Stomach smooth muscle (tissue), 2 donors: ENCODE data around the gene KLHL29.

Source experiments
- H3K27ac ChIP-seq: one replicate; pipeline ENCODE4 v1.7.0; 2013; ENCODE audit warnings: mild to moderate bottlenecking, low read length, inconsistent platforms
- H3K27me3 ChIP-seq, 2 donors: one replicate each; pipeline ENCODE4 v1.7.0; 2013; ENCODE audit warnings: low read length in 2 of 2; ENCODE audit not compliant: insufficient read depth in 2 of 2, control insufficient read depth in 1 of 2
- H3K36me3 ChIP-seq, 2 donors: one replicate each; pipeline ENCODE4 v1.7.0; 2013; ENCODE audit warnings: low read length in 2 of 2; ENCODE audit not compliant: control insufficient read depth in 2 of 2, insufficient read depth in 2 of 2
- H3K4me1 ChIP-seq: one replicate; pipeline ENCODE4 v1.7.0; 2013; ENCODE audit warnings: low read length; ENCODE audit not compliant: control insufficient read depth, insufficient read depth
- H3K4me3 ChIP-seq, 2 donors: one replicate each; pipeline ENCODE4 v1.7.0; 2013; ENCODE audit warnings: low read length in 2 of 2
- H3K9ac ChIP-seq, 2 donors: one replicate each; pipeline ENCODE4 v1.7.0; 2013; ENCODE audit warnings: low read length in 2 of 2, mild to moderate bottlenecking in 1 of 2
- H3K9me3 ChIP-seq, 2 donors: one replicate each; pipeline ENCODE4 v1.7.0; 2013; ENCODE audit warnings: low read length in 2 of 2; ENCODE audit not compliant: control insufficient read depth in 2 of 2
- donor health status: healthy.
- donor health status: Pancreatic carcinoma.

KLHL29 gene

DNA sequence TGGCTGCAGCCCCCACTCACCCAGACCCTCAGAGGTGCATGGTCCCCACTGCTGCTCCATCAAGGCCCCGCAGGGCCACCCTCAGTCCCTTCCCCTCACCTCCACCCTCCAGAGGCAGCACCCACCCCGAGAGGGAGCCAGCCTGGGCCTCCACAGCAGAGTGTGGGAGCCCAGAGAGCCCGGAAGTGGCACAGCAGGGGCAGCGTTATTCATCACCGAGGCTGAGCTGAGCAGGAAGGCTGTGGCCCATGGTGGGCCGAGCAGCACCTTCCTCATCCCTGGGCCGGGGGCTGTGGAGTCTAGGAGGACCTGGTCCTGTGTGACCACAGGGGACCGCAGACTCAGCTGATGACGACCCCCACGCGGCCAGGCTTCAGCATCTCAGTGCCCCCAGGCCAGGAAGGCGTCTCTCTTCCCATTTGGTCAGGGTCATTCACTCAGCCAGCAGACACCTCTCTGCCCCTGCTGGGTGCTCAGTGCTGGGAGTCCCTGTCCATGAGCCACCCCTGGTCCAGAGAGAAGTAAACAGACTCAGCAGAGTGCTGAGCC lies 283.9 kb downstream of the KLHL29 start:
- no peaks in the 10 kb centered on the region for H3K27me3 ChIP-seq
- H3K27ac ChIP-seq = peak overlapping the region; percentile 77
- peaks cover 5 to 6% of the 10 kb centered on the region in 2 donors for H3K36me3 ChIP-seq
- no peaks in the 10 kb centered on the region for H3K9me3 ChIP-seq
- H3K4me1 ChIP-seq = peaks cover 25% of the 10 kb centered on the region
- no peak overlapping the region for H3K4me3 ChIP-seq
- H3K9ac ChIP-seq = peak overlapping the region in 1 of 2 donors; percentile 62

DNA sequence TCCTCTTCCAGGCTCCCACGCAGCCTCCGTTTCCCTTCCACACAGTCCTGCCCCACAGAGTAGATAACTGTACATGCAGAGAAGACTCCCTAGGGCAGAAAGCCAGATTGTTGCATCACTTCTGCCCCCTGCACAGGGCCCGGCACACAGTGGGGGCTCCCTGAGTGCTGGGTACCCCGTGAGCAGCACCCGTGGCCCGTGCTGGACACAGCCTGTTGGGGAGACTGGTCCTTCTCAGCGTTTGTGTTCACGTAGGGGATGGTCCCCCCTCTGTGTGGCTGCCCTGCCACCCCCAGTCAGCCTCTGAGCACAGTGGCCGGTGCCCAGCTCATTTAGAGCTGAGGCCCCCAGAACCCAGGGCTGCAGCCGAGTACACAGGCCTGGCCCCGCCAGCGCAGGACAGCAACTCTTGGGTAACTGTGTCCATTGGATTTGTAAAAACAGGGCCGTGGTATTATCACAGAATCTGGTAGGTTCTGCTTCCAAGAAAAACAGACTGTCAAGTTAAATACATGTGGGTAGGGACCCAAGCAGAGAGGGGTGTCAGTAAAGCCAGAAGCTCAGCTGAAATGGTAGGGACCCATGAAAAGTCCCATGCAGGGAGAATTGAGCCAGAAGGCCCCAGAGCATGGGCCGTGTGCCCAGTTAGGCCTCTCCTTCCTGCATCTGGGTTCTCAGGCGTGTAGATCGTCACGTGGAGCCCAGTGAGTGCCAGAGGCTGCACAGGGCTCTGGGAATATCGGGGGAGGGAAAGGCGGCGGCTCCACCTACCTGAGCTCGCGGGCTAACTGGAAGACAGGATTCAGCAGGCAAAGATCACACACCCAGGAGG lies 284.6 kb downstream of the KLHL29 start:
- Histone ChIP-seq H3K27me3 (no peaks in the 10 kb centered on the region), H3K9me3 (no peaks in the 10 kb centered on the region), H3K4me3 (peak overlapping the region; percentile 19 to 55), H3K36me3 (peaks cover 5 to 6% of the 10 kb centered on the region in 2 donors), H3K4me1 (peaks cover 21% of the 10 kb centered on the region), H3K27ac (peak overlapping the region; percentile 77), H3K9ac (peak overlapping the region; percentile 33 to 62)

GRCh38 chr2:23670245-23670592 lies 285.2 kb downstream of the KLHL29 start:
- peaks cover 21% of the 10 kb centered on the region for H3K4me1 ChIP-seq
- peak overlapping the region; percentile 77 for H3K27ac ChIP-seq

GRCh38 chr2:23673082-23673481 lies 288.1 kb downstream of the KLHL29 start:
- Histone ChIP-seq H3K4me1 (peaks cover 21% of the 10 kb centered on the region), H3K9ac (no peak overlapping the region), H3K4me3 (no peak overlapping the region), H3K27ac (no peak overlapping the region), H3K27me3 (no peaks in the 10 kb centered on the region), H3K9me3 (peaks cover 0 to under 1% of the 10 kb centered on the region in 2 donors), H3K36me3 (peaks cover 5 to 6% of the 10 kb centered on the region in 2 donors)

More at GRCh38 chr2:23670245-23670592, 285.2 kb downstream of the KLHL29 start:
- H3K9me3 ChIP-seq = no peaks in the 10 kb centered on the region
- no peaks in the 10 kb centered on the region for H3K27me3 ChIP-seq
- peaks cover 5 to 6% of the 10 kb centered on the region in 2 donors for H3K36me3 ChIP-seq
- H3K9ac ChIP-seq = peak overlapping the region in 1 of 2 donors; percentile 42
- H3K4me3 ChIP-seq = peak overlapping the region in 1 of 2 donors; percentile 55

GRCh38 chr2:23673830-23674679 lies 289.1 kb downstream of the KLHL29 start:
- Histone ChIP-seq H3K9ac (no peak overlapping the region), H3K4me1 (peaks cover 16% of the 10 kb centered on the region), H3K27me3 (no peaks in the 10 kb centered on the region), H3K36me3 (peaks cover 6% of the 10 kb centered on the region in 2 donors), H3K4me3 (no peak overlapping the region), H3K27ac (no peak overlapping the region), H3K9me3 (peaks cover 0 to 4% of the 10 kb centered on the region in 2 donors)

DNA sequence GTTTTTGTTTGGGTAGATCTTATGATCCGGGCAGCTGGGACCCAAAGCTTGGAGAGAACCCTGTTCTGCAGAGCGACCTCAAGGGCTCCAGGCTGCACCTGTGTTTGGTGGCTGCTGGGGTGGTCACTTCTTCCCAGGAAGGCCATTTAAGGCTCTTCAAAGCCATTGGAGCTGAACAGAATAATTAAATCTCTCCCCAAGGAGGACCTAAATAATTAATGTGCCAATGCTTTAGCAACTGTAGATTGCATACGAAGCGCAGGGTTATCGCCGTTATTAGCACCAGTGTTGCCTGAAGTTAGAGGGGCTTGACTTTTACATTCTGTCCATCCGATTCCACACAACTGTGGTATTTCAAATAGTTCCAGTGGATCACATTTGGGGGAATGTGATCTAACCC lies 290.5 kb downstream of the KLHL29 start:
- no peak overlapping the region for H3K9ac ChIP-seq
- H3K36me3 ChIP-seq = peaks cover 6% of the 10 kb centered on the region in 2 donors
- peaks cover 0 to 4% of the 10 kb centered on the region in 2 donors for H3K9me3 ChIP-seq
- no peaks in the 10 kb centered on the region for H3K27me3 ChIP-seq
- no peak overlapping the region for H3K4me3 ChIP-seq
- H3K4me1 ChIP-seq = peaks cover 2% of the 10 kb centered on the region
- H3K27ac ChIP-seq = no peak overlapping the region

GRCh38 chr2:23677836-23678235 lies 292.9 kb downstream of the KLHL29 start:
- Histone ChIP-seq H3K27me3 (no peaks in the 10 kb centered on the region), H3K4me3 (no peak overlapping the region), H3K36me3 (peaks cover 6% of the 10 kb centered on the region in 2 donors), H3K4me1 (no peaks in the 10 kb centered on the region), H3K27ac (no peak overlapping the region), H3K9me3 (peaks cover 0 to 4% of the 10 kb centered on the region in 2 donors), H3K9ac (no peak overlapping the region)

DNA sequence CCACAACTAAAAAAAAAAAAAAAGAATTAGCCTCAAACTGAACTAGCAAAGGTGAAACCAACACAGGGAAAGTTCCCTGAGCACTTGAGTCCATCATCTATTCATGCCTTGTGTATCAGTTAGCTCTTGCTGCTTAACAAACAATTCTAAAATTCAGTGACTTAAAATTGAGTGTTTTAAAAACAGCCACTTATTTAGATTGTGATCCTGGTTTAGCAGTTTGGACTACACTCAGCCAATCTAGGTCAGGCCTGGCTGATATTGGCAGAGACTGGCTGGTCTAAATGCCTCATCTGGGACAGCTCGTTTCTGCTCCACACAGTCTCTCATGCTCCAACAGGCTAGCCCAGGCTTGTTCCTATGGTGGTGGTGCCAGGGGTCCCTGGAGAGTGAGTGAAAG lies 294.1 kb downstream of the KLHL29 start:
- Histone ChIP-seq H3K27ac (no peak overlapping the region), H3K9ac (no peak overlapping the region), H3K4me1 (peaks cover 3% of the 10 kb centered on the region), H3K4me3 (no peak overlapping the region), H3K27me3 (no peaks in the 10 kb centered on the region), H3K9me3 (peaks cover 0 to 4% of the 10 kb centered on the region in 2 donors), H3K36me3 (peaks cover 0 to 2% of the 10 kb centered on the region in 2 donors)

GRCh38 chr2:23680951-23681350 lies 296.0 kb downstream of the KLHL29 start:
- Histone ChIP-seq H3K9ac (no peak overlapping the region), H3K27me3 (no peaks in the 10 kb centered on the region), H3K36me3 (peaks cover 0 to 2% of the 10 kb centered on the region in 2 donors), H3K4me3 (no peak overlapping the region), H3K4me1 (peaks cover 11% of the 10 kb centered on the region), H3K9me3 (peaks cover 0 to 4% of the 10 kb centered on the region in 2 donors), H3K27ac (no peak overlapping the region)

DNA sequence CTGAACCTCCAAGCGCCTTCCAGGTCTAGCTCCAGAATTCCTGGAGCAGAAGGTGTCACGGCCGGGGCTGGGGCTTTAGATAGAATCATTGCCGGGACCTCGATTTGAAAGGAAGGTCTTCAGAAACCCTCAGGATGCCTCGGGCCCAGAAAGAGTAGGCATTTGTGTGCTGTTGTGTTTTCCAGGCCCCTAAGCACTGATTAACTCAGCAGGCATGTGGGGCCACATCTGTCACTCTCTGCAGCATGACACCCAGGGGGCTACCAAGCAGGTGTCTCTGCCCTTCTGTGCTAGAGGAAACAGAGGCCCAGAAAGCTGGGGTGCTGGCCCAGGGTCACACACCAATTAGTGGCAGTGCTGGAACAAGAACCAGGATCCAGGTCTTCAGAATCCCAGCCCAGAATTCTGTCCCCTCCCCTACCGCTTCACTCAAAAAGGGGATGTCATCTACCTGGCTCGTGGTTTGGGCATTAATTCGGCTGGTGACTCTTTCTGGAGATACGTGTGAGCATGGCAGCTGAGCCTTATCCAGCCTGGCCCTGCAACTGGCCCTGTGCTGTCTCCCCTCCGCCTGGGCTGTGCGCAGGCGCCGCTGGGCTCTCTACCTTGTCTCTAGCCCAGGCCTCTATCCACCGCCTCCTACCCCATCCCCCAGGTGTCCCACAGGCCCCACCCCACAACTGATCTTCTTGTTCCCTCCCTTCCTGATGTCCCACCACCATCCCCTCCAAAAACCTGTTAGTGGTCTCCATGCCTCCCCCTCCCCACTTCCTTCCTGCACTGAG lies 296.6 kb downstream of the KLHL29 start:
- Histone ChIP-seq H3K4me1 (peaks cover 11% of the 10 kb centered on the region), H3K9me3 (peaks cover 0 to 4% of the 10 kb centered on the region in 2 donors), H3K9ac (no peak overlapping the region), H3K36me3 (peaks cover 5% of the 10 kb centered on the region in 2 donors), H3K27ac (no peak overlapping the region), H3K27me3 (no peaks in the 10 kb centered on the region), H3K4me3 (no peak overlapping the region)
